SK-N-SH treated with all-trans-retinoic acid at 6 μM for 48 hours (cell line): ENCODE results near the gene SAG.

Experiments
- ARNTL ChIP-seq: fragments of 450-650 bp; formaldehyde crosslinking; IDR thresholded peaks from 2 replicates; pipeline ENCODE4 v1.5.0; 2020; ENCODE audit warnings: low read depth, mild to moderate bottlenecking, moderate library complexity, borderline replicate concordance
- OSR1 ChIP-seq: fragments of 250-450 bp; sonication (Bioruptor Pico); IDR thresholded peaks from 2 replicates; pipeline ENCODE4 v1.8.0; 2022; ENCODE audit warnings: moderate library complexity, mild to moderate bottlenecking, inconsistent platforms
- ZC3H10 ChIP-seq: fragments of 250-450 bp; sonication (Bioruptor Pico); IDR thresholded peaks from 2 replicates; pipeline ENCODE4 v1.5.1; 2021; ENCODE audit warnings: mild to moderate bottlenecking, moderate library complexity

- TF ChIP-seq ZC3H10 (no peak), ARNTL (no peak), OSR1 (CRISPR knock-in tag) (no peak)
Measured at GRCh38 chr2:233303252-233303651, 4.4 kb upstream of the SAG start.
